SK-N-MC (cell line): ENCODE results near the gene PARD3.

Experiments used
- EZH2 ChIP-seq: fragments of 200-600 bp; sonication (generic); IDR thresholded peaks from one replicate; pipeline ENCODE4 v1.6.1; 2017; ENCODE audit warnings: antibody characterized with exemption
- POLR2AphosphoS5 ChIP-seq: IDR thresholded peaks from 2 replicates; pipeline ENCODE4 v1.6.1; 2012; ENCODE audit warnings: mild to moderate bottlenecking, low read depth, low read length, borderline replicate concordance

- TF ChIP-seq POLR2AphosphoS5: no peak
- TF ChIP-seq EZH2: no peak
Observed at GRCh38 chr10:34766266-34766600, 48.9 kb downstream of the PARD3 start.
